Vagina (tissue), 2 donors: ENCODE measurements around the gene STIMATE.

ENCODE experiments used
- CTCF ChIP-seq, 3 experiments: fragments of 450-650 bp in 2 of 3; fragments of 200-600 bp in 1 of 3; sonication (generic) in 1 of 3; IDR thresholded peaks; one replicate each; pipeline ENCODE4 v1.5.1; 2017 to 2019; ENCODE audit warnings: antibody characterized with exemption in 3 of 3, mild to moderate bottlenecking in 2 of 3, moderate library complexity in 2 of 3
- POLR2A ChIP-seq, 2 donors: fragments of 450-650 bp; IDR thresholded peaks; one replicate each; pipeline ENCODE4 v1.6.1; 2017; ENCODE audit warnings: antibody characterized with exemption in 2 of 2, mild to moderate bottlenecking in 2 of 2, moderate library complexity in 2 of 2

- TF ChIP-seq CTCF (IDR thresholded peaks at IDR 0.05) (no peak), POLR2A (IDR thresholded peaks at IDR 0.05) (no peak)
Measured at GRCh38 chr3:52879090-52879489, 18.3 kb downstream of the STIMATE start.
